GM18505 (cell line): ENCODE measurements around the gene NXN.
"Not testable (repeated sequence)": the region's sequence is repeated elsewhere in the genome, so short reads cannot be mapped to it uniquely, and the experiment has no call there.

ENCODE experiments used
- ATAC-seq: cut with Tn5 transposase; IDR thresholded peaks from one replicate; pipeline ENCODE4 v1.9.1; 2021; ENCODE audit not compliant: unreplicated experiment
- POLR2A ChIP-seq: IDR thresholded peaks from 4 replicates; pipeline ENCODE4 v1.6.1; 2011; ENCODE audit warnings: borderline replicate concordance; ENCODE audit not compliant: insufficient read depth, insufficient read length; ENCODE audit errors: extremely low read depth

NXN gene

GRCh38 chr17:945672-946071, 33.9 kb downstream of the NXN start:
- ATAC-seq: no peak
- TF ChIP-seq POLR2A: no peak

DNA sequence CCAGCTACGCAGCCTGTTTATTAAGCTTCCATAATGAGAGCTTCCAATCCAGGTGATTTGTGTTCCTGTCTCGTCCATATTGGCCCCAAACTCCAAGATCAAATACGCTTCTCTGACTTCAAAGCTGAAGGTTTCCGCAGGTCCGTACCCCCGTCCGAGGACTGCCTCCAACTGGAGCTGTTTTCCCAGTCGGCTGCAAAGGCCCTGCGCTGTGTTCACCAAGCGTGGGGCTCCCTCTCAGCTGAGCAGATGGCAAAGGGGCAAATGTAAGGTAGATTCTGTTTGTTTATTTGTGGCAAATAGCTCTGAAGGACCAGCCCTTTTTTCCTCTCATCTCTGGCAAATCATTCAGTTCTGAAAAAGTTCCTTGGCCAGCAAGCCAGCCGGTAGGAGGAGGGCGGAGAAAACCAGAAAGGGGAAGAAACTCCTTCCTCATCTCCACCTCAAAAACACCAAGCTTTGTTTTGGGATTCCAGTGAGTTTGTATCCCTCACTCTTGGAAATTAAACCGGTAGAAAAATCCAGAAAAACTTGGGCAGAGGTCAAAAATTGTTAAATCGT, 35.2 kb downstream of the NXN start:
- no peak for TF ChIP-seq POLR2A
- no peak for ATAC-seq

DNA sequence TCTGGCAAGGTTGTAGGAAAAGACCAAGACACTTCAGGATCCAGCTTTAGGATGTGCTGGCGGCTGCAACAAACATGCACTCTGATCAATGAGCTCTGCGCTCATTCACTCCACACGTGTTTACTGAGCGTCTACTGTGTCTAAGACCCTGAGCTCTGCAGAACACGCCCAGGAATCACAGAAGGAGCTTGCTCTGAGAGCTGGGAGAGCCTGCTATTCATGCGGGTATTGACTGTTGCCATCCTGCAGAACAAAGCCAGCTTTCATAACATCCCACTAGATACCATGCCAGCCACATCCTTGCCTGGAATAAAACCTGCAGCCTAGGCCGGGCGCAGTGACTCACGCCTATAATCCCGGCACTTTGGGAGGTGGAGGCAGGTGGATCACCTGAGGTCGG, 44.1 kb downstream of the NXN start:
- TF ChIP-seq POLR2A: no peak
- no peak for ATAC-seq

DNA sequence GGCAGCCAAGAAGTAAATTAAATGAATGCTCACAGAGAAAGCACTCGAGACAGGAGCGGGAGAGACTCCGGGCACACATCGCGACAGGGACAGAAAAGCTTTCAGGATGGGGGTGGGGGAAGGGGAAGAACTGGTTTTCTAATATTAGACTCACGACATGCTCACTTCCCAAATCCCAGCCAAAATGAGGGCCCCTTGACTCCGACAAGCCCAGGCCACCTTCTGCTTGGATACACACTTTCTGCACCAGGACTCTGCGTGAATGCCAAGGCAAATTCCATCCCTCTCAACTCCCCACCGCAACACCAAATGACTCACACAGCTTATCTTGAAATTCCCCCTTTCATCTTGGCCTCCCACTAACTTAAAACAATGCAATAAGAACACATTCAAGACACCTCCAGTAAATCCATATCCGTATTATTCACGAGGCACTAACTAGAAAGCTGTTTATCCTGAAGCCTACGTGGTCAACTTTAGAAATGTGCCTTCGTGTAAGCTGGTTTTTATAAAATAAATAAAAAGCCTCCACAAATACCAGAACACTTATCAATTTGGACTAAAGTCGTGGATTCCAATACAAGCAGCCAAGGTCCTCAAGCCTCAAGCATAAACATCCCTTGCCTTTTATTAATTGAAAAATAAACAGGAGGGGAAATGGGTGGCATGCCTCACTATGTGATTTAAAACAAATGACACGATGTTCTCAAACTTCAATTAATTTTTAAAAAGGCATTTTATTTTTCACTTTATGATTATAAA, 46.1 kb downstream of the NXN start:
- ATAC-seq: no peak
- no peak for TF ChIP-seq POLR2A

- no peak for ATAC-seq
- TF ChIP-seq POLR2A: no peak
Measured at GRCh38 chr17:930258-930657, 49.3 kb downstream of the NXN start.

- no peak for ATAC-seq
- no peak for TF ChIP-seq POLR2A
Measured at GRCh38 chr17:929586-929985, 50.0 kb downstream of the NXN start.

DNA sequence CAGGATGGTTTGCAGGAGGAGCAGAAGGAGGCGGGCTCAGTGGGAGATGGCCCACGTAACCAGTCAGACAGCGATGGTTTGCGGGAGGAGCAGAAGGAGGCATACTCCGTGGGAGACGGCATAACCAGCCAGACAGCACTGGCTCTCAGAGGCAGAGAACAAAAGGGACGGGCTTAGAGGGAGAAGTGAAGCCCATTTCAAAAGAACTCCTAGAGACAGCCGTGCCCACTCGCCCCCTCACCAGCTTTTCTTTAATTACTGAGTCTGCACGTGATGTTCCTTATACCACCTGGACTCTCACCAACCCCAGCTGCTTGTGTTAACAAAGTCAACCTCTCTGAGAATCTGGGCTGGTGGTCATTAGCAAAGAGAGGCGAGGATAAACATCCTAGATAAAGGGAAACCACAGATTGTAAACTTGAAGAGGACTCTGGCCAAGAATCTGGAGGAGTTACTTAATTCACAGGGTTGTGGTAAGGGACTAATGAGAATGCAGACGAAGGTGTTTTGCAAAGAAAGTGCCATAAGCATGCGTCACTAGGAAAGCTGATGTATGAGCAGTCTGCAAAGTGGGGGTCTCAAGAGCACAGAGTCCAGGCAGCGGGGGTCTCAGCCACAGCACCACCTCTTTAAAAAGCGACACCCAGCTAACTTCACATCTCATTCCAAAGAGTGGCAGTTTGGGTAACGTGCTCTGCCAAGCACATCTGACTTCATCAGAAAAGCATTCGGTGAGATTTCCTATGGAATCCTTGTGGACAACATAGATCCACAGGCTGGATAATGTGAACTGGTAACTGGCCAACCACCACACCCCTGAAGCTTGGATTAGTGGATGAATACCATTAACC, 51.7 kb downstream of the NXN start:
- no peak for ATAC-seq

DNA sequence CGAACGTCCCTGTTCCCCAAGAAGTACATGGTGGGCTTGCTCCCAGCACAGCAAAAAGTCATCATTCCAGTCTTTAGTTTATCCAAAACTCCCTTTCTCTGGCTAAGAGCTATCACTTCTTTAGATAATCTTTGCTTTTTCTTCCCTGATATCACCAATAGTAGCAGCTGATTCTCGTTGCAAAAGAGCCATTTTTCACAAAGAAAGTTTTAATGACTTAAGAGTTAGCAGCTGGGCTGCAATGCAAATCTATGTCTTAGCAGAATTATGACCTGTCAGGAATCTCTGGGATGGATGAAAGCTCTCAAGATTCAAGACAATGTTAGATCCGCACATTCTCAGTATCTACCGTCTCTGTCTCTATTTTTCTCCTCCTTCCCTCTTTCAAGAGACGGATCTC, 53.8 kb downstream of the NXN start:
- TF ChIP-seq POLR2A: no peak

More for the DNA sequence above, 51.7 kb downstream of the NXN start:
- no peak for TF ChIP-seq POLR2A

DNA sequence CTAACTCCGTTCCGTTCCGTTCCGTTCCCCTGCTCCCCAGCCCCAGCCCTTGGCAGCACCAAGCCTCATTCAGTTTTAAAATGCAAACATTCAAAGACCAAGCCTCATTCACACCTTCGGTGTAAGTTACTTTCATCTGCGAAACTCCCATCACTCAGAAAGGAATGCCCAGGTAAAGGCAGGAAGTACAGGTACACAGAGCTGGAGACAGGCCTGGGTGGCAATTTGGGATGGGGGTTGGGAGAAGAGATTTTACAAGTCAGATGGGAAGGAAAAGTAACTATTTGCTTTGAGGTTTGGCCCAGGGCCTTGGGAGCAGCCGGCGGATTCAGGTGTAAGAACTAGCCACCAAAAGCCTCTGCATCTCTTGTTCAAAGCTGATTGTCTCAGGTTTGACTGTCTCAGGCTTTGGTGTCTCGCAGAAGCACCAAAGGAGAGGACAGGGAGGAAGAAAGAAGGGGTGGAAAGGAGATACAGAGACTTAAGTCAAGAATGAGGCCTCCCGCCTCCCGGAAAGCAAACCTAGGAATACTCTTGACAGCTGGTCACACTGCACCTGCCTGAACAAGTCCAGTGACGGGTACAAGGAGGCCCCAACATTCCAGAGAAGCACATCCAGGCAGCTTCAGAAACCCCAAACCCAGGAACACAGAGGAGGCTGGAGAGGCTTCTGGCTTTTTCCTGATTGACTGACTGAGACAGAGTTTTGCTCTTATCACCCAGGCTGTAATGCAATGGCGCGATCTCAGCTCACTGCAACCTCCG, 54.7 kb downstream of the NXN start:
- no peak for ATAC-seq
- no peak for TF ChIP-seq POLR2A

More for the DNA sequence above, 53.8 kb downstream of the NXN start:
- ATAC-seq: no peak

GRCh38 chr17:924306-924705, 55.3 kb downstream of the NXN start:
- not testable (repeated sequence) for ATAC-seq

- no peak for TF ChIP-seq POLR2A
- no peak for ATAC-seq
Measured at GRCh38 chr17:923633-924032, 55.9 kb downstream of the NXN start.

GRCh38 chr17:921161-921560, 58.4 kb downstream of the NXN start:
- no peak for TF ChIP-seq POLR2A
- no peak for ATAC-seq

DNA sequence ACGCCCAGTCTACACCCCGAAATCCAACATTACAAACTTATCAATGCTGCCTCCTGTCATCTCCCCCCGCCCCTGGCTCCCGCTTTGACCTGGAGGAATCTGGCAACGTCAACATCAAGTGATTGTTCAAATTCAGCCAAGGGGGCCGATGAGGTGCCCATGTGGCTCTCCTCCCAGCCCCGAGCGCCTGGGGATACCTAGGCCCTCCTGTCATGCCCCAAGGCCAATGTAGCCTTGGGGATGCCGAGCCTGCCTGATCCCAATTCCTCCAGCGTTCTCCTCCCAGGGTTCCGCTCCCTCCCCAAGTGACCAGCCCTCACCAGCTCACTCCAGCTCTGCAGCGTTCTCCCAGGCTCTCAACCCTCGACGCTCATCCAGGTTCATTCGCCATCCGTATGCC, 59.4 kb downstream of the NXN start:
- TF ChIP-seq POLR2A: no peak

More for the DNA sequence above, 59.4 kb downstream of the NXN start:
- ATAC-seq: no peak
